MCF 10A (cell line): ENCODE results near the gene ALDH1A2. TPM values are rescaled to one million over a fixed set of nuclear protein-coding genes. Genes with fewer than 3 reads are reported as not detected.

ENCODE experiments used
- BruUV-seq: library from RNA; stranded (reverse); fragments of 400-500 nt; replicated peaks from 2 replicates; lab custom pipeline; 2021; lab: Mats Ljungman, UMichigan
- CTCF ChIA-PET: fragments of 300-600 bp; sonication (Branson Sonifier 250); formaldehyde crosslinking; extraction: SDS; loops from one replicate; lab custom pipeline; 2021; ENCODE audit warnings: antibody characterized with exemption, inconsistent platforms; lab: Yijun Ruan, JAX
- POLR2A ChIA-PET: fragments of 300-600, 350-650 bp; sonication (Branson Sonifier 250); formaldehyde crosslinking; extraction: SDS; loops from one replicate; lab custom pipeline; 2020; ENCODE audit warnings: antibody characterized with exemption, inconsistent platforms; lab: Yijun Ruan, JAX
- DNase-seq: peaks from one replicate; pipeline ENCODE4 v3.0.0-alpha.2; 2018; ENCODE audit not compliant: unreplicated experiment
- H3K27ac Mint-ChIP-seq: one replicate; pipeline ENCODE4 v1.8.0; 2022; ENCODE audit warnings: mild to moderate bottlenecking, low read depth, mixed read lengths; ENCODE audit not compliant: unreplicated experiment
- H3K27me3 Mint-ChIP-seq: one replicate; pipeline ENCODE4 v1.8.0; 2022; ENCODE audit warnings: mixed read lengths; ENCODE audit not compliant: insufficient read depth, unreplicated experiment
- H3K36me3 Mint-ChIP-seq: one replicate; pipeline ENCODE4 v1.8.0; 2022; ENCODE audit warnings: mild to moderate bottlenecking, moderate library complexity, mixed read lengths; ENCODE audit not compliant: insufficient read depth, unreplicated experiment
- H3K4me1 Mint-ChIP-seq: one replicate; pipeline ENCODE4 v1.8.0; 2022; ENCODE audit warnings: mixed read lengths; ENCODE audit not compliant: insufficient read depth, unreplicated experiment
- H3K4me3 Mint-ChIP-seq: one replicate; pipeline ENCODE4 v1.8.0; 2022; ENCODE audit warnings: mild to moderate bottlenecking, moderate library complexity, mixed read lengths; ENCODE audit not compliant: unreplicated experiment
- H3K9me3 Mint-ChIP-seq: one replicate; pipeline ENCODE4 v1.8.0; 2022; ENCODE audit warnings: mixed read lengths; ENCODE audit not compliant: unreplicated experiment
- CTCF ChIP-seq: fragments of 200-600 bp; IDR thresholded peaks from one replicate; pipeline ENCODE4 v1.8.0; 2022; ENCODE audit warnings: antibody characterized with exemption, mild to moderate bottlenecking; ENCODE audit not compliant: unreplicated experiment
- intact Hi-C: fragments of 100-400 bp; cut with micrococcal nuclease; formaldehyde crosslinking; loops from 2 replicates; pipeline ENCODE4 v1.14.1; 2022
- total RNA-seq: library from RNA; stranded (reverse); gene quantifications from 2 replicates; pipeline ENCODE4 v1.2.3, GENCODE V29; 2022

Gene ALDH1A2
- total RNA-seq, 1 experiment from 2014 or later = 1.2 TPM

DNA sequence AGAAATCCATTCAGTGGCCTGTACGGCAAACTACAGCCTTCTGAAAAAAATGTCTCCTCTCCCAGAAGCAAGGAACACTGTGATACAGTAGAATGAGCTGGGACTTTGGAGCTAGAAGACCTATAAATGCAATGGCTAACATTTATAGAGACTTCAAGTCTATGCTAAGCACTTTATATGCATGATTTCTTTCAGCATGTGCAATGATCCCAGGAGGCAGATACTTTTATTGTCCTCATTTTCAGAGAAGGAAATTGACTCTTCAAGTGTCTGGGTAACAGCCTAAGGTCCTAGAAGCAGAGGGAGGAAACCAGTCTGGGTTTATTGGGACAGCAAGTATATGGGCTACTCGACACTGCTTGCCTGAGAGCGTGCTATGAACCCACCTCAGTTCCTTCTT is 140.9 kb downstream of the ALDH1A2 start:
- no TSS peak for BruUV-seq
- DNase-seq = no peak
- Mint-ChIP-seq H3K9me3 (no peaks in the 10 kb centered on the region), H3K27me3 (no peaks in the 10 kb centered on the region), H3K4me3 (no peak overlapping the region), H3K27ac (no peak overlapping the region), H3K4me1 (peaks cover 31% of the 10 kb centered on the region), H3K36me3 (no peaks in the 10 kb centered on the region)
- no peak for TF ChIP-seq CTCF
- ChIA-PET CTCF (interaction anchor here (0.5 to 1.2 kb wide), 3 partner anchors 67 to 146 kb away, joined by 3 to 6 read pairs (median 5); no protein-coding TSS in a partner anchor), POLR2A (interaction anchor here (0.6 kb wide), 1 partner anchor 70 kb away, joined by 3 read pairs; no protein-coding TSS in a partner anchor)
- intact Hi-C loops = loop anchor here (5.0 kb wide), 1 partner anchor 57 kb away; no protein-coding TSS in a partner anchor

- no TSS peak for BruUV-seq
- intact Hi-C loops = loop anchor here (5.0 kb wide), 1 partner anchor 56 kb away; no protein-coding TSS in a partner anchor
- ChIA-PET POLR2A (interaction anchor here (1.7 kb wide), 1 partner anchor 17 kb away, joined by 3 read pairs; no protein-coding TSS in a partner anchor), CTCF (interaction anchor here (0.6 to 2.5 kb wide), 7 partner anchors 13 to 192 kb away, joined by 3 to 11 read pairs (median 4); no protein-coding TSS in a partner anchor)
- no peaks in the 10 kb centered on the region for H3K27me3 Mint-ChIP-seq
- no peaks in the 10 kb centered on the region for H3K9me3 Mint-ChIP-seq
- TF ChIP-seq CTCF = no peak
- H3K4me1 Mint-ChIP-seq = peaks cover 34% of the 10 kb centered on the region
- no peaks in the 10 kb centered on the region for H3K36me3 Mint-ChIP-seq
- peak; percentile 67 for DNase-seq
- H3K4me3 Mint-ChIP-seq = no peak overlapping the region
- H3K27ac Mint-ChIP-seq = peak overlapping the region; percentile 58
Measured at GRCh38 chr15:57923750-57924149, 141.8 kb downstream of the ALDH1A2 start.

DNA sequence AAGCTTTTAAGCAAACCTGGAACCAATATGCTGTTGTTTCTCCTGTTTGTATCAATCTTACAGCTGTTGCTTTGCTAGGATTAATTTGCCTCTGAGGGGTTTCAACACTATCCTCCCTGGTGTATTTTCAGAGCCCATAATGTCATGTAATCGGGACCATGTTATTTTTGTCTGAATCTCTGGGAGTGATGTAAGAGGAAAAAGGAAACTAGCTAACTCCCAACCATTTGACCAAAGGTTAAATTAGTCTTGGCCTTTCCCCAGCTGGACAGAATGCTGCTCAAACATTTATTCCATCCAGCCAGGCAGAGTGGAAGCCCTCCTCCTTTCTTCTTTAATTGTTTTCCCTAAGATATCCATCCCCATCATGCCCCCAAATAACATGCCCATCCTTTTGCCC is 142.2 kb downstream of the ALDH1A2 start:
- no peak for TF ChIP-seq CTCF
- Mint-ChIP-seq H3K4me3 (no peak overlapping the region), H3K4me1 (peaks cover 34% of the 10 kb centered on the region), H3K9me3 (no peaks in the 10 kb centered on the region), H3K27ac (no peak overlapping the region), H3K27me3 (no peaks in the 10 kb centered on the region), H3K36me3 (no peaks in the 10 kb centered on the region)
- DNase-seq = peak; percentile 47
- intact Hi-C loops = loop anchor here (5.0 kb wide), 1 partner anchor 56 kb away; no protein-coding TSS in a partner anchor
- BruUV-seq = TSS peak; percentile 67
- ChIA-PET POLR2A (interaction anchor here (0.9 to 1.7 kb wide), 4 partner anchors 18 to 216 kb away, joined by 3 to 6 read pairs (median 4); no protein-coding TSS in a partner anchor), CTCF (interaction anchor here (0.6 to 2.5 kb wide), 8 partner anchors 14 to 191 kb away, joined by 3 to 11 read pairs (median 4); no protein-coding TSS in a partner anchor)

- no peak overlapping the region for H3K27ac Mint-ChIP-seq
- CTCF ChIA-PET = interaction anchor here (0.6 to 2.5 kb wide), 11 partner anchors 14 to 259 kb away, joined by 3 to 11 read pairs (median 3); no protein-coding TSS in a partner anchor
- H3K4me3 Mint-ChIP-seq = no peak overlapping the region
- POLR2A ChIA-PET = interaction anchor here (0.5 to 1.7 kb wide), 5 partner anchors 18 to 831 kb away, joined by 3 to 6 read pairs (median 3); no protein-coding TSS in a partner anchor
- no peaks in the 10 kb centered on the region for H3K27me3 Mint-ChIP-seq
- H3K4me1 Mint-ChIP-seq = peaks cover 34% of the 10 kb centered on the region
- no peak for TF ChIP-seq CTCF
- DNase-seq = peak; percentile 89
- intact Hi-C loops = loop anchor here (5.0 kb wide), 1 partner anchor 55 kb away; no protein-coding TSS in a partner anchor
- no TSS peak for BruUV-seq
- no peaks in the 10 kb centered on the region for H3K36me3 Mint-ChIP-seq
- H3K9me3 Mint-ChIP-seq = no peaks in the 10 kb centered on the region
Measured at GRCh38 chr15:57922776-57923175, 142.7 kb downstream of the ALDH1A2 start.
